Ecto neural progenitor cell (in vitro differentiated cells): ENCODE measurements around the gene TSHZ1.

Experiments
- DNase-seq: peaks from one replicate; pipeline ENCODE4 v3.0.0-alpha.2; 2018; ENCODE audit warnings: low spot score

Gene TSHZ1

GRCh38 chr18:75208836-75209128, 1.8 kb upstream of the TSHZ1 start:
- peak; percentile 67 for DNase-seq

GRCh38 chr18:75209129-75209950, 1.3 kb upstream of the TSHZ1 start, which contains the start of gene PTGR3:
Gene PTGR3 (minus strand): TSS chr18:75209139. CDS start chr18:75209058, 81 bp downstream.
- peak; percentile 86 for DNase-seq

- DNase-seq, result no peak
Measured at GRCh38 chr18:75209951-75210258, 692 bp upstream of the TSHZ1 start.

GRCh38 chr18:75211002-75211621, 515 bp downstream of the TSHZ1 start:
- DNase-seq, result no peak

- no peak for DNase-seq
Measured at GRCh38 chr18:75211626-75211952, 992 bp downstream of the TSHZ1 start.

- DNase-seq, result peak; percentile 60
Measured at GRCh38 chr18:75211953-75212750, 1.6 kb downstream of the TSHZ1 start.

- DNase-seq, result no peak
Measured at GRCh38 chr18:75212751-75213090, 2.1 kb downstream of the TSHZ1 start.

GRCh38 chr18:75213611-75214331, 3.2 kb downstream of the TSHZ1 start:
- no peak for DNase-seq

GRCh38 chr18:75214332-75214690, 3.7 kb downstream of the TSHZ1 start:
- DNase-seq, result no peak

- DNase-seq, result no peak
Measured at GRCh38 chr18:75214766-75215510, 4.3 kb downstream of the TSHZ1 start.

- no peak for DNase-seq
Measured at GRCh38 chr18:75215663-75216062, 5.1 kb downstream of the TSHZ1 start.

- DNase-seq, result no peak
Measured at GRCh38 chr18:75216212-75216910, 5.8 kb downstream of the TSHZ1 start.

- DNase-seq, result no peak
Measured at GRCh38 chr18:75216911-75217689, 6.5 kb downstream of the TSHZ1 start.

- no peak for DNase-seq
Measured at GRCh38 chr18:75218065-75218923, 7.7 kb downstream of the TSHZ1 start.

- DNase-seq, result no peak
Measured at GRCh38 chr18:75219745-75220375, 9.3 kb downstream of the TSHZ1 start.

- DNase-seq, result no peak
Measured at GRCh38 chr18:75220551-75221355, 10.2 kb downstream of the TSHZ1 start.

- no peak for DNase-seq
Measured at GRCh38 chr18:75221397-75221796, 10.8 kb downstream of the TSHZ1 start.

GRCh38 chr18:75221897-75222296, 11.3 kb downstream of the TSHZ1 start:
- DNase-seq, result no peak
